Effector memory CD4-positive, alpha-beta T cell (primary cell): ENCODE data around the gene SESN3.
A peak's percentile ranks its signal among the peaks of the same experiment; 100 is the strongest.
"Not testable (repeated sequence)": the region's sequence is repeated elsewhere in the genome, so short reads cannot be mapped to it uniquely, and the experiment has no call there.

Source experiments
- DNase-seq, 3 donors: peaks; one replicate each; pipeline ENCODE4 v3.0.0-alpha.2; 2020
- H3K27ac ChIP-seq: 2 replicates; pipeline ENCODE4 v1.7.0; 2013; ENCODE audit warnings: mild to moderate bottlenecking, low read length, moderate library complexity; ENCODE audit not compliant: insufficient read depth, poor library complexity, severe bottlenecking
- H3K27me3 ChIP-seq: replicated peaks from 2 replicates; pipeline ENCODE4 v1.7.0; 2013; ENCODE audit warnings: mild to moderate bottlenecking, low read length; ENCODE audit not compliant: insufficient read depth, control insufficient read depth, poor library complexity, severe bottlenecking
- H3K36me3 ChIP-seq: 2 replicates; pipeline ENCODE4 v1.7.0; 2013; ENCODE audit warnings: mild to moderate bottlenecking, low read length, moderate library complexity; ENCODE audit not compliant: control insufficient read depth, insufficient read depth
- H3K4me1 ChIP-seq: 2 replicates; pipeline ENCODE4 v1.7.0; 2013; ENCODE audit warnings: low read length, mild to moderate bottlenecking; ENCODE audit not compliant: control insufficient read depth, insufficient read depth, poor library complexity, severe bottlenecking
- H3K4me3 ChIP-seq: 2 replicates; pipeline ENCODE4 v1.7.0; 2013; ENCODE audit warnings: low read length, low read depth, mild to moderate bottlenecking; ENCODE audit not compliant: insufficient read depth, poor library complexity, severe bottlenecking
- H3K9me3 ChIP-seq: 2 replicates; pipeline ENCODE4 v1.7.0; 2013; ENCODE audit warnings: mild to moderate bottlenecking, low read length, moderate library complexity; ENCODE audit not compliant: control insufficient read depth

Gene SESN3

GRCh38 chr11:95228081-95228749 is 2.8 kb downstream of the SESN3 start:
- H3K9me3 ChIP-seq, result no peaks in the 10 kb centered on the region
- H3K36me3 ChIP-seq, result no peaks in the 10 kb centered on the region
- H3K4me1 ChIP-seq, result peaks cover 13% of the 10 kb centered on the region
- peak overlapping the region; percentile 92 for H3K4me3 ChIP-seq
- no peak for DNase-seq
- H3K27me3 ChIP-seq, result no peaks in the 10 kb centered on the region
- no peak overlapping the region for H3K27ac ChIP-seq

- H3K36me3 ChIP-seq, H3K27me3 ChIP-seq, H3K4me3 ChIP-seq, H3K27ac ChIP-seq, H3K9me3 ChIP-seq, DNase-seq, H3K4me1 ChIP-seq: not testable (repeated sequence)
Observed at GRCh38 chr11:95227060-95227459, 3.9 kb downstream of the SESN3 start.

- DNase-seq, result no peak
- H3K9me3 ChIP-seq, result no peaks in the 10 kb centered on the region
Observed at GRCh38 chr11:95222817-95223216, 8.2 kb downstream of the SESN3 start.

GRCh38 chr11:95219599-95219998 is 11.4 kb downstream of the SESN3 start:
- Histone ChIP-seq H3K27me3 (no peaks in the 10 kb centered on the region), H3K27ac (no peak overlapping the region), H3K36me3 (no peaks in the 10 kb centered on the region), H3K4me3 (no peak overlapping the region), H3K4me1 (no peaks in the 10 kb centered on the region), H3K9me3 (no peaks in the 10 kb centered on the region)
- DNase-seq, result no peak

More at GRCh38 chr11:95222817-95223216, 8.2 kb downstream of the SESN3 start:
- no peaks in the 10 kb centered on the region for H3K4me1 ChIP-seq
- H3K27me3 ChIP-seq, result no peaks in the 10 kb centered on the region
- no peak overlapping the region for H3K4me3 ChIP-seq
- no peaks in the 10 kb centered on the region for H3K36me3 ChIP-seq
- no peak overlapping the region for H3K27ac ChIP-seq

- DNase-seq, result no peak
- Histone ChIP-seq H3K4me1 (no peaks in the 10 kb centered on the region), H3K9me3 (no peaks in the 10 kb centered on the region), H3K4me3 (no peak overlapping the region), H3K36me3 (no peaks in the 10 kb centered on the region), H3K27ac (no peak overlapping the region), H3K27me3 (no peaks in the 10 kb centered on the region)
Observed at GRCh38 chr11:95218149-95218548, 12.9 kb downstream of the SESN3 start.

GRCh38 chr11:95212609-95213008 is 18.4 kb downstream of the SESN3 start:
- DNase-seq, result no peak
- no peak overlapping the region for H3K27ac ChIP-seq
- no peaks in the 10 kb centered on the region for H3K4me1 ChIP-seq
- no peaks in the 10 kb centered on the region for H3K9me3 ChIP-seq
- no peaks in the 10 kb centered on the region for H3K27me3 ChIP-seq
- H3K4me3 ChIP-seq, result no peak overlapping the region
- no peaks in the 10 kb centered on the region for H3K36me3 ChIP-seq

GRCh38 chr11:95209535-95209934 is 21.5 kb downstream of the SESN3 start:
- DNase-seq, H3K36me3 ChIP-seq, H3K27ac ChIP-seq, H3K4me3 ChIP-seq, H3K27me3 ChIP-seq, H3K9me3 ChIP-seq, H3K4me1 ChIP-seq: not testable (repeated sequence)

GRCh38 chr11:95200781-95201457 is 30.1 kb downstream of the SESN3 start:
- H3K4me3 ChIP-seq, result no peak overlapping the region

GRCh38 chr11:95195831-95196230 is 35.2 kb downstream of the SESN3 start:
- H3K4me3 ChIP-seq, result no peak overlapping the region
- H3K9me3 ChIP-seq, result no peaks in the 10 kb centered on the region
- no peak for DNase-seq
- no peaks in the 10 kb centered on the region for H3K27me3 ChIP-seq
- H3K4me1 ChIP-seq, result no peaks in the 10 kb centered on the region
- H3K27ac ChIP-seq, result no peak overlapping the region
- peaks cover 11% of the 10 kb centered on the region for H3K36me3 ChIP-seq

More at GRCh38 chr11:95200781-95201457, 30.1 kb downstream of the SESN3 start:
- Histone ChIP-seq H3K9me3 (no peaks in the 10 kb centered on the region), H3K27me3 (no peaks in the 10 kb centered on the region), H3K36me3 (no peaks in the 10 kb centered on the region), H3K4me1 (no peaks in the 10 kb centered on the region), H3K27ac (no peak overlapping the region)
- DNase-seq, result no peak

GRCh38 chr11:95193541-95193940 is 37.5 kb downstream of the SESN3 start:
- no peaks in the 10 kb centered on the region for H3K4me1 ChIP-seq

More at GRCh38 chr11:95193541-95193940, 37.5 kb downstream of the SESN3 start:
- Histone ChIP-seq H3K4me3 (no peak overlapping the region), H3K9me3 (no peaks in the 10 kb centered on the region), H3K27ac (no peak overlapping the region), H3K27me3 (no peaks in the 10 kb centered on the region), H3K36me3 (peaks cover 28% of the 10 kb centered on the region)
- no peak for DNase-seq
